Kidney (tissue), 14 donors: Measurements from ENCODE around the gene ZNF622. TPM values are rescaled to one million over a fixed set of nuclear protein-coding genes. Genes with fewer than 3 reads are reported as not detected.
A peak's percentile ranks its signal among the peaks of the same experiment; 100 is the strongest.

Experiments used
- DNase-seq, 5 donors: peaks; one replicate each; pipeline ENCODE4 v3.0.0-alpha.2; 2013 to 2020
- FAIRE-seq: peaks from 2 replicates; lab custom pipeline; 2012; peaks lifted over from hg19 to GRCh38; lab: Jason Lieb, UNC
- H3K27ac ChIP-seq, 2 donors: one replicate each; pipeline ENCODE4 v1.7.0; 2013; ENCODE audit warnings: low read depth in 2 of 2, low read length in 2 of 2, inconsistent platforms in 1 of 2
- H3K27me3 ChIP-seq: one replicate; pipeline ENCODE4 v1.7.1; 2013; ENCODE audit warnings: low read length, inconsistent platforms; ENCODE audit not compliant: control insufficient read depth, insufficient read depth
- H3K36me3 ChIP-seq, 3 donors: one replicate each; pipeline versions ENCODE4 v1.7.0 to v1.7.1; 2013; ENCODE audit warnings: low read length in 3 of 3, control low read depth in 1 of 3, inconsistent platforms in 1 of 3; ENCODE audit not compliant: insufficient read depth in 3 of 3, control insufficient read depth in 2 of 3
- H3K4me1 ChIP-seq, 3 donors: one replicate each; pipeline versions ENCODE4 v1.7.0 to v1.7.1; 2013; ENCODE audit warnings: low read length in 3 of 3, inconsistent platforms in 1 of 3, low read depth in 1 of 3; ENCODE audit not compliant: control insufficient read depth in 2 of 3, insufficient read depth in 2 of 3
- H3K4me3 ChIP-seq, 3 donors: one replicate each; pipeline versions ENCODE4 v1.7.0 to v1.8.1; 2013; ENCODE audit warnings: low read length in 3 of 3, control low read depth in 1 of 3, inconsistent platforms in 1 of 3
- H3K9ac ChIP-seq, 3 donors: one replicate each; pipeline versions ENCODE4 v1.7.0 to v1.7.1; 2013; ENCODE audit warnings: low read length in 3 of 3, control low read depth in 1 of 3, inconsistent platforms in 1 of 3
- H3K9me3 ChIP-seq, 3 donors: one replicate each; pipeline versions ENCODE4 v1.7.0 to v1.7.1; 2013; ENCODE audit warnings: low read length in 3 of 3, control low read depth in 1 of 3, inconsistent platforms in 1 of 3; ENCODE audit not compliant: control insufficient read depth in 2 of 3, insufficient read depth in 1 of 3
- CTCF ChIP-seq: IDR thresholded peaks from 3 replicates; pipeline ENCODE4 v1.5.1; 2012; ENCODE audit warnings: mild to moderate bottlenecking, moderate library complexity, borderline replicate concordance; ENCODE audit not compliant: insufficient read depth; ENCODE audit errors: extremely low read depth
- intact Hi-C: fragments of 100-400 bp; cut with DNase I; formaldehyde crosslinking; loops from one replicate; pipeline ENCODE4 v1.11.1; 2022
- polyA plus RNA-seq: library from polyadenylated mRNA; stranded (reverse); fragments of 350-450 nt; fragmentation: Illumina TruSeq; extraction: RNeasy Lipid Tissue Mini Kit (QIAGEN cat#74804); gene quantifications from one replicate; pipeline ENCODE4 v1.2.3, GENCODE V29; 2014; ENCODE audit warnings: low read depth, low replicate concordance; ENCODE audit not compliant: insufficient read depth
- total RNA-seq: library from RNA; stranded (reverse); fragmentation: NEBNext Ultra II Directional; extraction: Animal tissue kit (Norgen Biotek cat#: 25700); gene quantifications from one replicate; pipeline ENCODE4 v1.2.1, GENCODE V29; 2021
- donor health status: control.
- donor health status: control.
- donor health status: control.
- donor health status: control.
- donor health status: control.
- donor health status: DM: yes; HTN: yes; CAD: no.
- donor health status: Normal renal cell carcinoma (clear cell type).

ZNF622 gene
- total and polyA plus RNA-seq, 2 donors from 2014 or later = 26.0 to 30.2 TPM

- DNase-seq = no peak
- no peak overlapping the region for H3K9ac ChIP-seq
- peaks cover 0 to 20% (median 15%) of the 10 kb centered on the region in 3 donors for H3K4me1 ChIP-seq
- intact Hi-C loops = no loop called here
- H3K27me3 ChIP-seq = no peaks in the 10 kb centered on the region
- no peak for FAIRE-seq
- peaks cover 0 to 7% (median 5%) of the 10 kb centered on the region in 3 donors for H3K36me3 ChIP-seq
- no peak overlapping the region for H3K4me3 ChIP-seq
- H3K9me3 ChIP-seq = no peaks in the 10 kb centered on the region
- no peak for TF ChIP-seq CTCF
- no peak overlapping the region for H3K27ac ChIP-seq
Measured at GRCh38 chr5:16467363-16468219, 2.0 kb upstream of the ZNF622 start.

- FAIRE-seq (no peak), DNase-seq (peak in 2 of 5 donors; percentile 10 to 76)
- H3K4me1 ChIP-seq = peaks cover 0 to 24% (median 15%) of the 10 kb centered on the region in 3 donors
- peaks cover 0 to 22% (median 17%) of the 10 kb centered on the region in 3 donors for H3K36me3 ChIP-seq
- TF ChIP-seq CTCF = no peak
- intact Hi-C loops = no loop called here
- H3K27me3 ChIP-seq = no peaks in the 10 kb centered on the region
- peak overlapping the region; percentile 88 to 94 (median 90) for H3K9ac ChIP-seq
- H3K9me3 ChIP-seq = no peaks in the 10 kb centered on the region
- peak overlapping the region; percentile 93 to 99 (median 95) for H3K4me3 ChIP-seq
- H3K27ac ChIP-seq = peak overlapping the region; percentile 71 to 92
Measured at GRCh38 chr5:16464664-16465543, 696 bp downstream of the ZNF622 start.

GRCh38 chr5:16464231-16464630, 1.4 kb downstream of the ZNF622 start:
- FAIRE-seq (no peak), DNase-seq (no peak)
- H3K36me3 ChIP-seq = peaks cover 0 to 28% (median 18%) of the 10 kb centered on the region in 3 donors
- H3K9ac ChIP-seq = peak overlapping the region in 1 of 3 donors; percentile 90
- intact Hi-C loops = no loop called here
- no peaks in the 10 kb centered on the region for H3K9me3 ChIP-seq
- TF ChIP-seq CTCF = no peak
- H3K27ac ChIP-seq = no peak overlapping the region
- peak overlapping the region; percentile 93 to 99 (median 95) for H3K4me3 ChIP-seq
- H3K4me1 ChIP-seq = peaks cover 0 to 24% (median 15%) of the 10 kb centered on the region in 3 donors
- H3K27me3 ChIP-seq = no peaks in the 10 kb centered on the region
